NT2/D1 (cell line): ENCODE measurements around the gene NRP1.

Experiments
- SUZ12 ChIP-seq: IDR thresholded peaks from 2 replicates; pipeline ENCODE4 v1.6.1; 2011; ENCODE audit not compliant: insufficient read length, insufficient read depth; ENCODE audit errors: extremely low read depth
- YY1 ChIP-seq: IDR thresholded peaks from 2 replicates; pipeline ENCODE4 v1.6.1; 2011; ENCODE audit not compliant: insufficient read length, insufficient read depth
- ZNF274 ChIP-seq: IDR thresholded peaks from 2 replicates; pipeline ENCODE4 v1.6.1; 2011; ENCODE audit warnings: mild to moderate bottlenecking, low read depth, low read length

DNA sequence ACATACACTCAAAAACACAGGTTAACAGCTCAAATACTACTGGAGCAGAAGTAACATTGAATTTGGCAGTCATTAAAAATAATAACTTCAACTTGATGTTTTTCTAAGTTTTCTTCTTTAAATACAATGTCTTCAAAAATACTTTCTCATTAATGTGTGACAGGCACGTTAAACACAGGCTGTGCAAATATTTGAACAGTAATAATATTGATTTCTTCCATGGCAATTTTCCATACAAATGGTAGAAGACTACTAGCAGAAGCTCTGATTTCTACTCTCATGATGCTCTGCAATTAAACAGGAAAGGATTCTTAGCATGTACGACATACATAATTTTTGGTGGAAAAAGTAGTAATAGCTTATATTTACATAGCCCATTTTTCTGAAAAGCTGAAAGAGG lies 47.4 kb downstream of the NRP1 start:
- TF ChIP-seq YY1 (no peak), SUZ12 (no peak), ZNF274 (no peak)
